BJ (cell line): ENCODE results near the gene CCSER2. TPM values are rescaled to one million over a fixed set of nuclear protein-coding genes. Genes with fewer than 3 reads are reported as not detected.

Source experiments
- CTCF ChIA-PET: fragments of 350-600 bp; formaldehyde crosslinking; extraction: SDS; loops from one replicate; lab custom pipeline; 2021; ENCODE audit warnings: antibody characterized with exemption, inconsistent platforms; lab: Yijun Ruan, JAX
- POLR2A ChIA-PET: fragments of 300-600 bp; sonication (Branson Sonifier 250); formaldehyde crosslinking; extraction: SDS; loops from one replicate; lab custom pipeline; 2021; ENCODE audit warnings: antibody characterized with exemption; lab: Charles Lee
- DNase-seq: peaks from one replicate; pipeline ENCODE4 v3.0.0-alpha.2; 2011; ENCODE audit warnings: low read depth
- H3K27me3 ChIP-seq: 2 replicates; pipeline ENCODE4 v1.6.0; 2011; ENCODE audit warnings: low read length; ENCODE audit not compliant: control insufficient read depth, insufficient read depth
- H3K36me3 ChIP-seq: 2 replicates; pipeline ENCODE4 v1.5.1; 2011; ENCODE audit warnings: low read length; ENCODE audit not compliant: control insufficient read depth, insufficient read depth
- H3K4me3 ChIP-seq: 2 replicates; pipeline ENCODE4 v1.5.1; 2011; ENCODE audit warnings: low read depth, mild to moderate bottlenecking, control low read depth, low read length
- CTCF ChIP-seq: IDR thresholded peaks from 2 replicates; pipeline ENCODE4 v1.5.1; 2011; ENCODE audit warnings: low read depth, mild to moderate bottlenecking, control low read depth, inconsistent platforms, low read length, moderate library complexity; ENCODE audit not compliant: insufficient read depth
- polyA plus RNA-seq: library from polyadenylated mRNA; depleted of rRNA; stranded (reverse); fragments of >200 nt; gene quantifications from 2 replicates; pipeline ENCODE4 v1.2.3, GENCODE V29; 2011

Gene CCSER2
- polyA plus RNA-seq, 1 experiment: 28.7 TPM

DNA sequence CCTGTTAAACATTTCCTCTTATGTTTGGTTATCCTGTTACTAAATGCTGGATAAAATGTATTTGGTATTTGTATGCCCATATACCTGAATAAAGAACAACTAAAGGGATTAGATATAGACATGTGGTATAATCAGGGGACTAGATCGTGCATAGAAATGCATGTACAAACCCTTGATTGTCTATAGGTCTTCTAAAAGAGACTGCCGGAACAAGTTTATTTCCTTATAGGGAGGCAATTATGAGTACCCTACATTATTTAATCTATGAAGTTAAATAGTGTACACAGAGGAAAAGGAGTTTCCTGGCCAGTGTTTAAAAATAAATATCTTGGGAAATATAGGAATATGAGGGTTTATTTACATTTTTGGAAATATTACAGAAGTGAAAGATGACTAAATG is 44.6 kb downstream of the CCSER2 start:
- Histone ChIP-seq H3K4me3 (no peak overlapping the region), H3K36me3 (peaks cover 2% of the 10 kb centered on the region), H3K27me3 (no peaks in the 10 kb centered on the region)
- ChIA-PET CTCF (interaction anchor here (0.8 to 5.8 kb wide), 4 partner anchors 8 to 166 kb away, joined by 3 to 106 read pairs (median 8); no protein-coding TSS in a partner anchor), POLR2A (no interaction called here)
- DNase-seq: no peak
- TF ChIP-seq CTCF: no peak

DNA sequence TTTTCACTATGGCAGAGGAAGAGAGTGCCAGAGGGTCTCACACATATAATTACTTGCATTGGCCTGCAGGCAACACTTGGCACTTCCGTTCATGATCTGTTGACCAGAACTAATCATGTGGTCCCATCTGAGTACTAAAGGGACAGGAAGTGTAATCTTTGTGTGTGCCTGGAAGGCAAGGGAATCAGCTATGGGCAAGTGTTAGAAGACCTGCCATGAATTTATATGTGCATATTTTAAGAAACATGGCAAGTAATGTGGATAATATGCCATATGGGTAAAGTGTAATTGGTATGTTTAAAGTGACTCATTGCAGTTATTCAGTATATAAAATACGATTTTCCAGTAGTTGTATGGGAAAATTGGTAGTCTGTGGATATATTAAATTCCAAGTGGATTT is 46.1 kb downstream of the CCSER2 start:
- Histone ChIP-seq H3K36me3 (peaks cover 2% of the 10 kb centered on the region), H3K27me3 (no peaks in the 10 kb centered on the region), H3K4me3 (no peak overlapping the region)
- DNase-seq: no peak
- CTCF ChIA-PET: interaction anchor here (0.7 to 5.8 kb wide), 8 partner anchors 19 to 165 kb away, joined by 3 to 106 read pairs (median 4); no protein-coding TSS in a partner anchor
- TF ChIP-seq CTCF: no peak
- POLR2A ChIA-PET: no interaction called here

DNA sequence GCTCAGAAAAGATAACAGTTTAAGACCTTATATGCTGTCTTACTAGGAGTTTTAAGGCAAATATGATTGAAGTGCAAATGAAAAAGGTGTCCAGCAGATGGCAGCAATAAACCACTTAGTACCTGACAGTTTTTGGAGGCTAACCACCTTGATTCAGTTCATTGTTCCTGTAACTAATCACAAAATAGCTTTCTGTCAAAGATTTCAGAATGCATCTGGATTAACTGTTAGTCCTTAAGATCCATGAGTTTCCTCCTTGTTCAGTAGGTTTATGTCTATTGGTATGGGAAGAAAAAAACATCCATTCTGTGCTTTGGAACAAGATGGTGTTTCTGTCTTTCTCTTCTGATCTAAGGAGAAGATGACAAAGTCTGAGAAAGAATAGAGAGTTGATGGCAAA is 46.6 kb downstream of the CCSER2 start:
- Histone ChIP-seq H3K27me3 (no peaks in the 10 kb centered on the region), H3K36me3 (peaks cover 2% of the 10 kb centered on the region), H3K4me3 (no peak overlapping the region)
- peak; percentile 12 for DNase-seq
- POLR2A ChIA-PET: no interaction called here
- peak; percentile 62 for TF ChIP-seq CTCF
- CTCF ChIA-PET: interaction anchor here (1.0 to 5.8 kb wide), 7 partner anchors 20 to 164 kb away, joined by 3 to 106 read pairs (median 4); no protein-coding TSS in a partner anchor

DNA sequence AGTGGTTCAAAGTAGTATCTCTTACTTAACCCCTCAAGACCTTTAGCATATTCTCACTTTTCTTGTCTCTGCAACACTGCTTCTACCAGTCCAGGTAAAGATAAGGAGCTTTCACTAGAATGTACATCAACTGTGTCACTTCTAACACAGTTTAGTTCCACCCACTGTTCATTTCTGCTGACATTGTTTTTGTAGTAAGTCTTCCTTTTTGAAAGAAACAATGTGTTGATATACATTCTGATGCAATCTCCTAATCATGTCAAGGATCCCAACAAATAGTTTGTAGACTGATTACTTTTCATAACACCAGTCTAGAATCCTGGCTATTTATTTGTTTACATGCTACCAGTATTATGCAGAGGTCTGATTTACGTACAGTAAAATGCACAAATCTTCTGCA is 47.5 kb downstream of the CCSER2 start:
- no peak for TF ChIP-seq CTCF
- Histone ChIP-seq H3K36me3 (peaks cover 2% of the 10 kb centered on the region), H3K4me3 (no peak overlapping the region), H3K27me3 (no peaks in the 10 kb centered on the region)
- ChIA-PET CTCF (interaction anchor here (0.5 to 1.7 kb wide), 3 partner anchors 56 to 161 kb away, joined by 3 to 8 read pairs (median 6); no protein-coding TSS in a partner anchor), POLR2A (no interaction called here)
- DNase-seq: no peak

DNA sequence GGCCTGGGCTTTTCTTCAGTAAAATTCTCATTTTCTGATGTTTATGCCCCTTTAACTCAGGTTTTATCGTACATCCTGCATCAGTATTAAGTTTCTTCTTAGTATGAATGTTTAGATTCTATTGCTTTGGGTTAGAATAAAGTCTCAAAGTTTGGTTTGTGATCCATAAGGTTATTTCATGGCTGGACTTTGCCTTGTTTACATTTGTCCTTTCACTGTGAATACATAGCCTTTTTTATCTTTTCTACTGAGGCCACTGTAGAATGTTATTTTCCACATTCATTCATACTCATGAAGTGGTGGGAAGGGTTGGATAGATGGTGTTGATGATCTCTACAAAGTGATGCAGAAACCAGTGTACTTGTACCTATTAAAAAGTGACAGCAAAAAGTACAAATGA is 59.8 kb downstream of the CCSER2 start:
- no peak for TF ChIP-seq CTCF
- no peak for DNase-seq
- POLR2A ChIA-PET: no interaction called here
- Histone ChIP-seq H3K27me3 (no peaks in the 10 kb centered on the region), H3K4me3 (no peak overlapping the region), H3K36me3 (no peaks in the 10 kb centered on the region)
- CTCF ChIA-PET: interaction anchor here (1.4 kb wide), 1 partner anchor 149 kb away, joined by 7 read pairs; no protein-coding TSS in a partner anchor
